ENCODE data around the gene SLC38A6. TPM values are rescaled to one million over a fixed set of nuclear protein-coding genes. Genes with fewer than 3 reads are reported as not detected.

The SLC38A6 gene
- total RNA-seq, 1 experiment from 2014 or later, result 9.3 TPM

DNA sequence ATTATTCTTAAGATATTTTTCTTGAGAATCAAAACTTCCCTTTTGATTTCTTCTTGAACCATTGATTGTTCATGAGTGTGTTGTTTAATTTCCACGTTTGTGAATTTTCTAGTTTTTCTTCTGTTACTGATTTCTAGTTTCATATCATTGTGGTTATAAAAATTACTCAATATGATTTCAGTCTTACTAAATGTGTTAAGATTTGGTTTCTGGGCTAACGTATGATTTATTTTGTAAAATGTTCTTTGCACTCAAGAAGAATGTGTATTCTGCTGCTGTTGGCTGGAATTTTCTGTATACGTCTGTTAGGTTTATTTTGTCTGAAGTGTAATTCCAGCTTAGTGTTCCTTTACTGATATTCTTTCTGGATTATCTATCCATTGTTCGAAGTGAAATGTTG, 24.8 kb upstream of the SLC38A6 start:
- H3K9me3 ChIP-seq (ENCODE audit: control insufficient read depth, insufficient read depth, low read depth, low read length), result peaks cover 17% of the 10 kb centered on the region; the same call in 1 of the 2 replicates

DNA sequence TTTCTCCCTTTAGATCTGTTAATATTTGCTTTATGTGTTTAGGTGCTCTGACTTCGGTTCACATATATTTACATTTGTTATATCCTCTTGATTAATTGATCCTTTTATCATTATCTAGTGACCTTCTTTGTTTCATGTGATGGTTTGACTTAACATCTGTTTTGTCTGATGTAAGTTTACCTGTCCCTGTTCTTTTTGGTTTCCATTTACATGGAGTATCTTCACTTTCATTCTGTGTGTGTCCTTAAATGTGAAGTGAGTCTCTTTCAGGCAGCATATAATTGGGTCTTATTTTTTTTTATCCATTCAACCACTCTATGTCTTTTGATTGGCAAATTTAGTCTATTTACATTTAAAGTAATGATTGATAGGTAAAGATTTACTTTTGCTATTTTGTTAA, 24.4 kb upstream of the SLC38A6 start:
- ChIA-PET POLR2A (no interaction called here), CTCF (no interaction called here)
- Histone ChIP-seq H3K36me3 (ENCODE audit: control insufficient read depth, insufficient read depth, low read length) (no peaks in the 10 kb centered on the region), H3K4me1 (ENCODE audit: control insufficient read depth, insufficient read depth, low read length) (no peaks in the 10 kb centered on the region), H3K27ac (ENCODE audit: low read length) (no peak overlapping the region), H3K27me3 (ENCODE audit: control insufficient read depth, insufficient read depth, low read length) (no peaks in the 10 kb centered on the region), H3K4me3 (ENCODE audit: low read depth in 2 of 2, low read length in 2 of 2) (no peak overlapping the region), H3K9me3 (ENCODE audit: control insufficient read depth, insufficient read depth, low read depth, low read length) (peaks cover 17% of the 10 kb centered on the region; the same call in 1 of the 2 replicates)
- DNase-seq (ENCODE audit: low read depth, low spot score) (no peak), ATAC-seq (no peak)
- intact Hi-C loops (cut with micrococcal nuclease; ENCODE audit: unreplicated experiment), result no loop called here
- BruUV-seq (replicated peaks), result no TSS peak
- in situ Hi-C loops (cut with HindIII; ENCODE audit: low pct_unique_long_range_greater_than_20kb, low sequenced_read_pairs), result no loop called here
- TF ChIP-seq, protein P1, sequence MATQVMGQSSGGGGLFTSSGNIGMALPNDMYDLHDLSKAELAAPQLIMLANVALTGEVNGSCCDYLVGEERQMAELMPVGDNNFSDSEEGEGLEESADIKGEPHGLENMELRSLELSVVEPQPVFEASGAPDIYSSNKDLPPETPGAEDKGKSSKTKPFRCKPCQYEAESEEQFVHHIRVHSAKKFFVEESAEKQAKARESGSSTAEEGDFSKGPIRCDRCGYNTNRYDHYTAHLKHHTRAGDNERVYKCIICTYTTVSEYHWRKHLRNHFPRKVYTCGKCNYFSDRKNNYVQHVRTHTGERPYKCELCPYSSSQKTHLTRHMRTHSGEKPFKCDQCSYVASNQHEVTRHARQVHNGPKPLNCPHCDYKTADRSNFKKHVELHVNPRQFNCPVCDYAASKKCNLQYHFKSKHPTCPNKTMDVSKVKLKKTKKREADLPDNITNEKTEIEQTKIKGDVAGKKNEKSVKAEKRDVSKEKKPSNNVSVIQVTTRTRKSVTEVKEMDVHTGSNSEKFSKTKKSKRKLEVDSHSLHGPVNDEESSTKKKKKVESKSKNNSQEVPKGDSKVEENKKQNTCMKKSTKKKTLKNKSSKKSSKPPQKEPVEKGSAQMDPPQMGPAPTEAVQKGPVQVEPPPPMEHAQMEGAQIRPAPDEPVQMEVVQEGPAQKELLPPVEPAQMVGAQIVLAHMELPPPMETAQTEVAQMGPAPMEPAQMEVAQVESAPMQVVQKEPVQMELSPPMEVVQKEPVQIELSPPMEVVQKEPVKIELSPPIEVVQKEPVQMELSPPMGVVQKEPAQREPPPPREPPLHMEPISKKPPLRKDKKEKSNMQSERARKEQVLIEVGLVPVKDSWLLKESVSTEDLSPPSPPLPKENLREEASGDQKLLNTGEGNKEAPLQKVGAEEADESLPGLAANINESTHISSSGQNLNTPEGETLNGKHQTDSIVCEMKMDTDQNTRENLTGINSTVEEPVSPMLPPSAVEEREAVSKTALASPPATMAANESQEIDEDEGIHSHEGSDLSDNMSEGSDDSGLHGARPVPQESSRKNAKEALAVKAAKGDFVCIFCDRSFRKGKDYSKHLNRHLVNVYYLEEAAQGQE (IDR thresholded peaks at IDR 0.05; ENCODE audit: insufficient read depth in 1 of 2, low read depth in 2 of 2, low read length in 1 of 2), result no peak
- TF ChIP-seq POLR2AphosphoS5 (IDR thresholded peaks at IDR 0.05; ENCODE audit: low read depth, low read length) (no peak), TCF7L2 (IDR thresholded peaks at IDR 0.05; ENCODE audit: low read depth, low read length) (no peak)
- TF ChIP-seq, protein P2, sequence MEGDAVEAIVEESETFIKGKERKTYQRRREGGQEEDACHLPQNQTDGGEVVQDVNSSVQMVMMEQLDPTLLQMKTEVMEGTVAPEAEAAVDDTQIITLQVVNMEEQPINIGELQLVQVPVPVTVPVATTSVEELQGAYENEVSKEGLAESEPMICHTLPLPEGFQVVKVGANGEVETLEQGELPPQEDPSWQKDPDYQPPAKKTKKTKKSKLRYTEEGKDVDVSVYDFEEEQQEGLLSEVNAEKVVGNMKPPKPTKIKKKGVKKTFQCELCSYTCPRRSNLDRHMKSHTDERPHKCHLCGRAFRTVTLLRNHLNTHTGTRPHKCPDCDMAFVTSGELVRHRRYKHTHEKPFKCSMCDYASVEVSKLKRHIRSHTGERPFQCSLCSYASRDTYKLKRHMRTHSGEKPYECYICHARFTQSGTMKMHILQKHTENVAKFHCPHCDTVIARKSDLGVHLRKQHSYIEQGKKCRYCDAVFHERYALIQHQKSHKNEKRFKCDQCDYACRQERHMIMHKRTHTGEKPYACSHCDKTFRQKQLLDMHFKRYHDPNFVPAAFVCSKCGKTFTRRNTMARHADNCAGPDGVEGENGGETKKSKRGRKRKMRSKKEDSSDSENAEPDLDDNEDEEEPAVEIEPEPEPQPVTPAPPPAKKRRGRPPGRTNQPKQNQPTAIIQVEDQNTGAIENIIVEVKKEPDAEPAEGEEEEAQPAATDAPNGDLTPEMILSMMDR (IDR thresholded peaks at IDR 0.05), result no peak

More for the DNA sequence above, 24.8 kb upstream of the SLC38A6 start:
- ATAC-seq, result no peak
- no peak overlapping the region for H3K4me3 ChIP-seq (ENCODE audit: low read depth in 2 of 2, low read length in 2 of 2)
- in situ Hi-C loops (cut with HindIII; ENCODE audit: low pct_unique_long_range_greater_than_20kb, low sequenced_read_pairs) (no loop called here), intact Hi-C loops (cut with micrococcal nuclease; ENCODE audit: unreplicated experiment) (no loop called here)
- no peaks in the 10 kb centered on the region for H3K4me1 ChIP-seq (ENCODE audit: control insufficient read depth, insufficient read depth, low read length)
- no peak for DNase-seq (ENCODE audit: low read depth, low spot score)
- H3K27ac ChIP-seq (ENCODE audit: low read length), result no peak overlapping the region
- no peaks in the 10 kb centered on the region for H3K27me3 ChIP-seq (ENCODE audit: control insufficient read depth, insufficient read depth, low read length)
- ChIA-PET CTCF (no interaction called here), POLR2A (no interaction called here)
- BruUV-seq (replicated peaks), result no TSS peak
- TF ChIP-seq, protein P1 (IDR thresholded peaks at IDR 0.05; ENCODE audit: insufficient read depth in 1 of 2, low read depth in 2 of 2, low read length in 1 of 2), result no peak
- TF ChIP-seq, protein P2 (IDR thresholded peaks at IDR 0.05), result no peak
- TF ChIP-seq SIN3A (IDR thresholded peaks at IDR 0.05; ENCODE audit: borderline replicate concordance, insufficient read depth, low read depth, low read length), result no peak
- TF ChIP-seq POLR2AphosphoS5 (IDR thresholded peaks at IDR 0.05; ENCODE audit: low read depth, low read length), result no peak
- no peak for TF ChIP-seq TCF7L2 (IDR thresholded peaks at IDR 0.05; ENCODE audit: low read depth, low read length)
- H3K36me3 ChIP-seq (ENCODE audit: control insufficient read depth, insufficient read depth, low read length), result no peaks in the 10 kb centered on the region

Measured in Panc1 (cell line).